Measurements from ENCODE around the gene LEFTY1.

DNA sequence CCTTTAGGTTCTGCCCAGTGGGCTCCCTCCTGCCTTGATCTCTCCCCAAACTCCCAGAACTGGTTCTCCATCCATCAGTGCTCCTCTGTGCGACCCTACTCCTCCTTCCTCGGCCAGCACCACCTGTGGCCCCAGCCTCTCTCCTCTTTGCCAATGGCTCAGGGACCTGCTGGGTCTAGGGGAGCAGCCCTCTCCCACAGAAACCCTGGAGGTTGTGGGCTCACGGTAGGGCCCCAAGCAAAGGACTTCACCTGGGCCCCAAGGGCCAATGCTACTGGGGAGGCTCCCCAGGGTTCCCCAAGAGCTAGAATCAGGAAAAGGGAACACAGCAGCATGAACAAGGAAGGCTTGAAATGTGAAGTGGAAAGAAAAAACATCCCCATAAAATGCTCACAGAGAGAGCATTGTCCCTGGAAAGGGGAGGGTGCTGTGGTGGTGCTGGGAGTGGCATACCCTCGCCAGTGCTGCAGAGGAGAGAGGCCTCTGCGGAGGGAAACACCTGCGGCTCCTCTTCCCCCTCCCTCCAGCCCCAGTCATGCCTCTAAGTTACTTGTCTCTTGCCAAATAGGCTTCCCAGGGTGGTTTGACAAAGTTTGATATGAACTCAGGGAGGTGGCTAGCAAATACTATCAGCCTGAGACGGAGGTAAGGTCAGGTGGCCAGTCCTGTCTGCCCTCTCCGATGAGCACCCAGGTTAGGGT lies 9.3 kb downstream of the LEFTY1 start:
- TF ChIP-seq ZBTB7A (IDR thresholded peaks at IDR 0.05; ENCODE audit: low read depth) (no peak), FOXM1 (IDR thresholded peaks at IDR 0.05; ENCODE audit: borderline replicate concordance, low read depth) (no peak), CEBPB (IDR thresholded peaks at IDR 0.05) (no peak), EP300 (IDR thresholded peaks at IDR 0.05; ENCODE audit: borderline replicate concordance) (no peak)
- TF ChIP-seq, protein P1, sequence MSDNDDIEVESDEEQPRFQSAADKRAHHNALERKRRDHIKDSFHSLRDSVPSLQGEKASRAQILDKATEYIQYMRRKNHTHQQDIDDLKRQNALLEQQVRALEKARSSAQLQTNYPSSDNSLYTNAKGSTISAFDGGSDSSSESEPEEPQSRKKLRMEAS (IDR thresholded peaks at IDR 0.05): no peak
- TF ChIP-seq, protein P2, sequence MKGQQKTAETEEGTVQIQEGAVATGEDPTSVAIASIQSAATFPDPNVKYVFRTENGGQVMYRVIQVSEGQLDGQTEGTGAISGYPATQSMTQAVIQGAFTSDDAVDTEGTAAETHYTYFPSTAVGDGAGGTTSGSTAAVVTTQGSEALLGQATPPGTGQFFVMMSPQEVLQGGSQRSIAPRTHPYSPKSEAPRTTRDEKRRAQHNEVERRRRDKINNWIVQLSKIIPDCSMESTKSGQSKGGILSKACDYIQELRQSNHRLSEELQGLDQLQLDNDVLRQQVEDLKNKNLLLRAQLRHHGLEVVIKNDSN (IDR thresholded peaks at IDR 0.05): no peak

Measured in Ishikawa (cell line).